HepG2 (cell line): ENCODE measurements around the gene ZFAND4. TPM values are rescaled to one million over a fixed set of nuclear protein-coding genes. Genes with fewer than 3 reads are reported as not detected.

Experiments
- AGO2 ChIP-seq: fragments of 200-400 bp; formaldehyde crosslinking; optimal IDR thresholded peaks from 2 replicates; pipeline ENCODE3; 2017; ENCODE audit warnings: mild to moderate bottlenecking, low read depth, low read length, moderate library complexity
- AKAP8 ChIP-seq: sonication (generic); formaldehyde crosslinking; IDR thresholded peaks from 2 replicates; pipeline ENCODE4 v1.5.1; 2020; ENCODE audit warnings: mild to moderate bottlenecking, missing genetic modification reagents
- ATAD3A ChIP-seq: sonication (generic); formaldehyde crosslinking; IDR thresholded peaks from 2 replicates; pipeline ENCODE4 v1.4.0; 2020; ENCODE audit warnings: missing genetic modification reagents
- KLF11 ChIP-seq: IDR thresholded peaks from 2 replicates; pipeline ENCODE4 v1.6.1; 2016; ENCODE audit warnings: missing compliant biosample characterization
- KMT2B ChIP-seq: IDR thresholded peaks from 2 replicates; pipeline ENCODE4 v1.6.1; 2016; ENCODE audit warnings: missing genetic modification reagents, missing compliant biosample characterization
- MAF1 ChIP-seq: sonication (generic); formaldehyde crosslinking; IDR thresholded peaks from 2 replicates; pipeline ENCODE4 v1.5.0; 2020; ENCODE audit warnings: missing genetic modification reagents, borderline replicate concordance
- NCOA1 ChIP-seq: sonication (generic); formaldehyde crosslinking; IDR thresholded peaks from 2 replicates; pipeline ENCODE4 v1.9.0; 2021; ENCODE audit warnings: missing genetic modification reagents
- TAF15 ChIP-seq: fragments of 200-400 bp; formaldehyde crosslinking; IDR thresholded peaks from one replicate; pipeline ENCODE4 v1.6.1; 2018; ENCODE audit warnings: mild to moderate bottlenecking, low read depth, low read length; ENCODE audit not compliant: poor library complexity, severe bottlenecking
- TBX2 ChIP-seq: sonication (generic); formaldehyde crosslinking; IDR thresholded peaks from 2 replicates; pipeline ENCODE4 v1.5.0; 2020; ENCODE audit warnings: missing genetic modification reagents, mild to moderate bottlenecking, borderline replicate concordance
- ZKSCAN8 ChIP-seq: IDR thresholded peaks from 2 replicates; pipeline ENCODE4 v1.6.1; 2016; ENCODE audit warnings: borderline replicate concordance, missing genetic modification reagents, missing compliant biosample characterization
- ZNF225 ChIP-seq: sonication (generic); formaldehyde crosslinking; IDR thresholded peaks from 2 replicates; pipeline ENCODE4 v1.4.0; 2020; ENCODE audit warnings: mild to moderate bottlenecking, missing genetic modification reagents
- ZNF232 ChIP-seq: sonication (generic); formaldehyde crosslinking; IDR thresholded peaks from 2 replicates; pipeline ENCODE4 v1.4.0; 2020; ENCODE audit warnings: missing genetic modification reagents, borderline replicate concordance
- ZNF251 ChIP-seq: sonication (generic); formaldehyde crosslinking; IDR thresholded peaks from 2 replicates; pipeline ENCODE4 v1.9.0; 2021; ENCODE audit warnings: mild to moderate bottlenecking, missing genetic modification reagents
- ZNF276 ChIP-seq: sonication (generic); formaldehyde crosslinking; IDR thresholded peaks from 2 replicates; pipeline ENCODE4 v1.4.0; 2020; ENCODE audit warnings: mild to moderate bottlenecking, low read depth, missing genetic modification reagents
- ZNF30 ChIP-seq: sonication (generic); formaldehyde crosslinking; IDR thresholded peaks from 2 replicates; pipeline ENCODE4 v1.5.0; 2020; ENCODE audit warnings: mild to moderate bottlenecking, missing genetic modification reagents
- ZNF33A ChIP-seq: sonication (generic); formaldehyde crosslinking; IDR thresholded peaks from 2 replicates; pipeline ENCODE4 v1.5.1; 2020; ENCODE audit warnings: missing genetic modification reagents, mild to moderate bottlenecking, moderate library complexity, borderline replicate concordance
- ZSCAN20 ChIP-seq: sonication (generic); formaldehyde crosslinking; IDR thresholded peaks from 2 replicates; pipeline ENCODE4 v1.4.0; 2020; ENCODE audit warnings: missing genetic modification reagents, mild to moderate bottlenecking, borderline replicate concordance
- polyA plus RNA-seq, 8 experiments: library from polyadenylated mRNA; depleted of rRNA in 3 of 8; stranded (reverse) in 7 of 8; unstranded in 1 of 8; fragments of >200 nt; fragmentation: Illumina TruSeq in 4 of 8; extraction: Trizol in 4 of 8; gene quantifications; 2 replicates each; pipeline versions ENCODE4 v1.2.1 to v1.2.3, GENCODE V29; 2011 to 2016; ENCODE audit warnings: low read depth in 4 of 8, missing spikeins in 1 of 8, mixed read lengths in 1 of 8; ENCODE audit not compliant: insufficient read depth in 1 of 8
- total RNA-seq, 5 experiments: library from RNA; depleted of rRNA; stranded (reverse); fragments of >200 nt; fragmentation: Illumina TruSeq; extraction: Trizol; gene quantifications; 2 replicates each; pipeline ENCODE4 v1.2.3, GENCODE V29; 2016; ENCODE audit warnings: low read depth in 1 of 5
- TF ChIP-seq, protein P1 (sequence below): IDR thresholded peaks from 2 replicates; pipeline ENCODE4 v1.6.1; 2018; ENCODE audit warnings: missing genetic modification reagents
- TF ChIP-seq, protein P2 (sequence below): sonication (generic); formaldehyde crosslinking; IDR thresholded peaks from 2 replicates; pipeline ENCODE4 v1.4.0; 2020; ENCODE audit warnings: mild to moderate bottlenecking, missing genetic modification reagents
- TF ChIP-seq, protein P3 (sequence below), 2 experiments: sonication (generic) in 1 of 2; formaldehyde crosslinking in 1 of 2; IDR thresholded peaks; 2 replicates each; pipeline versions ENCODE4 v1.5.1 to v1.6.1; 2011 to 2020; ENCODE audit warnings: borderline replicate concordance in 1 of 2, low read depth in 1 of 2, low read length in 1 of 2, mild to moderate bottlenecking in 1 of 2, missing genetic modification reagents in 1 of 2, moderate library complexity in 1 of 2

Gene ZFAND4
- total and polyA plus RNA-seq, 2 of the 13 experiments (the other 11 are each of a cell fraction or from before 2014, with no cell fraction given): 2.9 to 9.2 TPM

- TF ChIP-seq, protein P1, sequence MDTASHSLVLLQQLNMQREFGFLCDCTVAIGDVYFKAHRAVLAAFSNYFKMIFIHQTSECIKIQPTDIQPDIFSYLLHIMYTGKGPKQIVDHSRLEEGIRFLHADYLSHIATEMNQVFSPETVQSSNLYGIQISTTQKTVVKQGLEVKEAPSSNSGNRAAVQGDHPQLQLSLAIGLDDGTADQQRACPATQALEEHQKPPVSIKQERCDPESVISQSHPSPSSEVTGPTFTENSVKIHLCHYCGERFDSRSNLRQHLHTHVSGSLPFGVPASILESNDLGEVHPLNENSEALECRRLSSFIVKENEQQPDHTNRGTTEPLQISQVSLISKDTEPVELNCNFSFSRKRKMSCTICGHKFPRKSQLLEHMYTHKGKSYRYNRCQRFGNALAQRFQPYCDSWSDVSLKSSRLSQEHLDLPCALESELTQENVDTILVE (CRISPR knock-in tag): peak; percentile 11; the same call in 1 of the 2 replicates
- TF ChIP-seq ZNF33A (CRISPR knock-in tag): no peak
- TF ChIP-seq KLF11: no peak
- TF ChIP-seq NCOA1 (CRISPR knock-in tag): no peak
- peak; percentile 60; the same call in 1 of the 2 replicates for TF ChIP-seq ZNF232 (CRISPR knock-in tag)
- TF ChIP-seq, protein P2, sequence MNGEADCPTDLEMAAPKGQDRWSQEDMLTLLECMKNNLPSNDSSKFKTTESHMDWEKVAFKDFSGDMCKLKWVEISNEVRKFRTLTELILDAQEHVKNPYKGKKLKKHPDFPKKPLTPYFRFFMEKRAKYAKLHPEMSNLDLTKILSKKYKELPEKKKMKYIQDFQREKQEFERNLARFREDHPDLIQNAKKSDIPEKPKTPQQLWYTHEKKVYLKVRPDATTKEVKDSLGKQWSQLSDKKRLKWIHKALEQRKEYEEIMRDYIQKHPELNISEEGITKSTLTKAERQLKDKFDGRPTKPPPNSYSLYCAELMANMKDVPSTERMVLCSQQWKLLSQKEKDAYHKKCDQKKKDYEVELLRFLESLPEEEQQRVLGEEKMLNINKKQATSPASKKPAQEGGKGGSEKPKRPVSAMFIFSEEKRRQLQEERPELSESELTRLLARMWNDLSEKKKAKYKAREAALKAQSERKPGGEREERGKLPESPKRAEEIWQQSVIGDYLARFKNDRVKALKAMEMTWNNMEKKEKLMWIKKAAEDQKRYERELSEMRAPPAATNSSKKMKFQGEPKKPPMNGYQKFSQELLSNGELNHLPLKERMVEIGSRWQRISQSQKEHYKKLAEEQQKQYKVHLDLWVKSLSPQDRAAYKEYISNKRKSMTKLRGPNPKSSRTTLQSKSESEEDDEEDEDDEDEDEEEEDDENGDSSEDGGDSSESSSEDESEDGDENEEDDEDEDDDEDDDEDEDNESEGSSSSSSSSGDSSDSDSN: peak; percentile 83
- no peak for TF ChIP-seq ZSCAN20 (CRISPR knock-in tag)
- TF ChIP-seq TAF15: no peak
- TF ChIP-seq ZKSCAN8 (CRISPR knock-in tag): no peak
- TF ChIP-seq ATAD3A: no peak
- no peak for TF ChIP-seq AGO2
- 0 out of 2 replicates have a peak, but pooled peaks have one; percentile 16 for TF ChIP-seq ZNF276 (CRISPR knock-in tag)
- TF ChIP-seq, protein P3, sequence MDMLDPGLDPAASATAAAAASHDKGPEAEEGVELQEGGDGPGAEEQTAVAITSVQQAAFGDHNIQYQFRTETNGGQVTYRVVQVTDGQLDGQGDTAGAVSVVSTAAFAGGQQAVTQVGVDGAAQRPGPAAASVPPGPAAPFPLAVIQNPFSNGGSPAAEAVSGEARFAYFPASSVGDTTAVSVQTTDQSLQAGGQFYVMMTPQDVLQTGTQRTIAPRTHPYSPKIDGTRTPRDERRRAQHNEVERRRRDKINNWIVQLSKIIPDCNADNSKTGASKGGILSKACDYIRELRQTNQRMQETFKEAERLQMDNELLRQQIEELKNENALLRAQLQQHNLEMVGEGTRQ (IDR thresholded peaks at IDR 0.05; ENCODE audit: low read depth, low read length): no peak
- TF ChIP-seq, protein P3 (CRISPR knock-in tag; IDR thresholded peaks at IDR 0.05; ENCODE audit: borderline replicate concordance): 0 out of 2 replicates have a peak, but pooled peaks have one; percentile 36
- no peak for TF ChIP-seq ZNF251
- TF ChIP-seq ZNF30: no peak
- TF ChIP-seq KMT2B (CRISPR knock-in tag): peak; percentile 61
- peak; percentile 85; the same call in 1 of the 2 replicates for TF ChIP-seq TBX2 (CRISPR knock-in tag)
- no peak; the same call in 1 of the 2 replicates for TF ChIP-seq ZNF225 (CRISPR knock-in tag)
- TF ChIP-seq AKAP8 (CRISPR knock-in tag): 0 out of 2 replicates have a peak, but pooled peaks have one; percentile 62
- TF ChIP-seq MAF1: no peak
Measured at GRCh38 chr10:45672181-45673073, at the start of gene ZFAND4 (continued).
